ENCODE data around the gene TPM2.
A peak's percentile ranks its signal among the peaks of the same experiment; 100 is the strongest.

TPM2 gene

DNA sequence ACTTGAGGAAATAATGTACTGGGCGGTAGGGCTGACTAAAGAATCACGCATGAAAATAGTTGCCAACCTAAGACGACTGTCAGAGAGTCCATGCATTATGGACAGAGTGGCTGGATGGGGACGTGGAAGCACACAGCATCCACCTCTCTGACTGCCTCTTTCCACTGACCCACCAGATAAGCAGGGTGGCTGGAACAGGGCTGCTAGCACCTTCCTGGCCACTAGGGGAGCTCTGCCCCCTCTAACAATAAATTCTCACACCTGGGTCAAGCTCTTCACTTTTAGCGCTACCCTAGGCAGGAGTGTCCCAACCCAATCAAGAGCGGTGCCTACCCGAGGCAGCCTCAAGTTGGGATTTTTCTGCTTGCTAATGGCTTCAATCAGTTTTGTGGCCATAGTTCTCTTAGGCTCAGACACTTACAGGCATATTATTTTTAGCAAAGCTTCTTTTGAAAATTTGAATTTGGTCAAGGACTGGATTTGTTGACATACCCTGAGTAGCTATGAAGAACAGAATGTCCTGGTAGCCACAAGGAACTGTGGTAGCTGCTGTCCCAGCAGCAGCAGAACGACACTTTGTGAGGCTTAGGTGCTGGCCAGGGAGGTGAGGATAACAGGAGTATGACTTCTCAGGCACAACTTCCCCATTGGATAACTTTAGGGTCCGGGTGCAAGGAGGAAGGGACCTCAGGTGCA, 6.9 kb upstream of the TPM2 start:
- DNase-seq (ENCODE audit: low read depth in 2 of 2), result peak; percentile 23 to 37

DNA sequence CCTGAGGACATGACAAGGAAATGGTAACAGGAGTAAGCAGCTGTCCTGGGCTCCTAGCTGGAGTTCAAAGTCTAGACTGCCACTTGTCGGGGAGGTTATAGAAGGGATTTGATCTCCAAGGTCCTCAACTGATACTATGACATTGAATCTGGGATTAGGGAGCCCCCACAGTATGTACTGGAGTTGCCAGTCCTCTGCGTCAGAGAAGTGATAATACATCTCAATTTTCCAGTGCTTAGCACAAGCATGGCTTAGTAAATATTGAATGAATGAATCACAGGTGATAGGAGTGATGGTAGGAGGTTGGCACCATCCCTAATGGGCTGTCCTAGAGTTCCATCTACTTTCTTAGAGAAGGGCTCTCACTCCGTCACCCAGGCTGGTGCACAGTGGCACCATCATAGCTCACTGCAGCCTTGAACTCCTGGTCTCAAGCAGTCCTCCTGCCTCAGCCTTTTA, 6.2 kb upstream of the TPM2 start:
- no peak for DNase-seq (ENCODE audit: low read depth in 2 of 2)

DNA sequence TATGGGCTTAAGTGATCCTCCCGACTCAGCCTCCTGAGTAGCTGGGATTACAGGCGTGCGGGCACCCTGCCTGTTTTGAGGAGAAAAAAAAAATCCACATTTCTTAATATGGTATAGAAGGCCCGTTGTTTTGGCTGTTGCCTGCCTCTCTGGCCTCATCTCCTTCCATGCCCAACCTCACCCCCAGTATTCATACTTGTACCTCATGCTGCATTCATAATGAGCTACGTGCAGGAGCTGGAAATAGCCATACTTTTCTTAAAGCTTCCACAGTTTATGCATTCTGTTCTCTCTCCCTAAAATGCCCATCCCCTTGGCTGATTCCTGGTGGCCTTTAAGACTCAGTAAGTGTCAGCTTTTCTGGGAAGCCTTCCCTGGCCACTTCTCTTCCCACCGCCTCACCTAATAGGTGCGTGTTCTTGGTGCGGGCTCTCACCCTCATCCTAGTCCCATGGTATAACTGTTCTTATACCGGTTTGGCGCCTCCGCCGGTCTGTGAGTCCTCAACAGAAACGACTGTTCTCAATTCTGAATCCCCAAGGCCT, 2.1 kb upstream of the TPM2 start:
- no peak for DNase-seq (ENCODE audit: low read depth in 2 of 2)

DNA sequence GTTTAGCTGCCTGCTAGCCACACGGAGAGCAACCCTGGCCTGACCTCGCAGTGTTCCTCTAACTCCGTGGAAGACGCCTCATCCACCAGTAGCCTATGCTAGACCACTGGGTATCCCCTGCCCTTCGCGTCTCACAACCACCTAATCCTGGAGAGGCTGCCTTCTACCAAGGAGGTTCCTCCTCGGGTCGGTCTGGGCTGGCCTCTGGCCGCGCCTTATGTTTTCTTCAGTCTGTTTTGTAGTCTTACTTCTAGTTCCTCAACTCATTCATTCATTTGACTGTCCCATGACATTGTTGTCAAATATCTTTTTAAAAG, 1.6 kb upstream of the TPM2 start:
- DNase-seq (ENCODE audit: low read depth in 2 of 2), result no peak

DNA sequence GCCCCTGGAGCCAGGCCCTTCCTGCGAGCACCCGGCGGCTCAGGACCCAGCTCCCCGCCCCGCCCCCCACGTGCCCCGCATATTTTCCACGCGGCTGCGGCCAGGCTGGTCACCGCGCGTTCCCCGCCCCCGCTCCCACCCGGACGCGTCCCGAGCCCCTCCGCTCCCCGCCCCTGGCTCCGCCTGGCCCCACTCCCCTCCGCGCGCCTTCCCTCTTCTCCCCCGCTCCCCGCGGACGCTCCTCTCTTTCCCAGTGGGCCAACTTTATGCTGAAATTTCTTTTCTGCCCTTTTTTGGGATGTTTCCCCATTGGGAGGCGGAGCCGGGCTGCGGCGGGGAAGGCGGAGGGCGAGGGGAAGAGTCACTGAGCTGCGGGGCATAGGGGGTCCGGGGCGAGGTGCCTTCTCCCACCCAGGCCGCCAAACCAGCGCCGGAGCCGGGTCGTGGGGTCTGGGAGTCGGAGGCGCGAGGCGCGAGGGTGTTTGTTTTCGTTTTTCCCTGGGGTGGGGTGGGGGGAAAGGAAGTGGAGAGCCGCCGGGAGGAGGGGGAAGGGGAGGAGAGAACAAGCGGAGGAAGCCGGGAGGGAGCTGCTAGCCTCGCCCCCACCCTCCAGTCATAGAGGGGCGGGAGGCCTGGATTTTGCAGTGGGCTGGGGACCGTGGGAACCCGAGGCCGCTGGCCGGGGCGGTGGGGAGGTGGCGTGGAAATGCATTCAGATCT, 1.0 kb upstream of the TPM2 start:
- peak in 1 of 2 donors; percentile 30 for DNase-seq (ENCODE audit: low read depth in 2 of 2)

DNA sequence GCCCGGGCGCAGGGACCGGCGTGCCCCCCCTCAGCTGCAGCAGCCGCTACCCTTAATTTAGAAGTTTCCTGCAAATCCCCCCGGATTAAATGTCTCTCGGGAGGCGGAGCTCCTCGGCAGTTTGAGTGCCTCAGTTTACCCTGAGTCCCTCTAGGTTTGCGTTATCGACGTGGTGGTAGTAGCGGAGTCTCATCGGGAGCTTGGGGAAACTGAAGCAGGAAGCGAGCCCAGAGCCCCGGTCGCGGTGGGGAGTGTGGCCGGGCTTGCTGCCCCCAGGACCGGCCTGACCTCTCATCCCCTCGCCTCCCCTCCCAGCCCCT, 529 bp upstream of the TPM2 start:
- DNase-seq (ENCODE audit: low read depth in 2 of 2), result no peak

DNA sequence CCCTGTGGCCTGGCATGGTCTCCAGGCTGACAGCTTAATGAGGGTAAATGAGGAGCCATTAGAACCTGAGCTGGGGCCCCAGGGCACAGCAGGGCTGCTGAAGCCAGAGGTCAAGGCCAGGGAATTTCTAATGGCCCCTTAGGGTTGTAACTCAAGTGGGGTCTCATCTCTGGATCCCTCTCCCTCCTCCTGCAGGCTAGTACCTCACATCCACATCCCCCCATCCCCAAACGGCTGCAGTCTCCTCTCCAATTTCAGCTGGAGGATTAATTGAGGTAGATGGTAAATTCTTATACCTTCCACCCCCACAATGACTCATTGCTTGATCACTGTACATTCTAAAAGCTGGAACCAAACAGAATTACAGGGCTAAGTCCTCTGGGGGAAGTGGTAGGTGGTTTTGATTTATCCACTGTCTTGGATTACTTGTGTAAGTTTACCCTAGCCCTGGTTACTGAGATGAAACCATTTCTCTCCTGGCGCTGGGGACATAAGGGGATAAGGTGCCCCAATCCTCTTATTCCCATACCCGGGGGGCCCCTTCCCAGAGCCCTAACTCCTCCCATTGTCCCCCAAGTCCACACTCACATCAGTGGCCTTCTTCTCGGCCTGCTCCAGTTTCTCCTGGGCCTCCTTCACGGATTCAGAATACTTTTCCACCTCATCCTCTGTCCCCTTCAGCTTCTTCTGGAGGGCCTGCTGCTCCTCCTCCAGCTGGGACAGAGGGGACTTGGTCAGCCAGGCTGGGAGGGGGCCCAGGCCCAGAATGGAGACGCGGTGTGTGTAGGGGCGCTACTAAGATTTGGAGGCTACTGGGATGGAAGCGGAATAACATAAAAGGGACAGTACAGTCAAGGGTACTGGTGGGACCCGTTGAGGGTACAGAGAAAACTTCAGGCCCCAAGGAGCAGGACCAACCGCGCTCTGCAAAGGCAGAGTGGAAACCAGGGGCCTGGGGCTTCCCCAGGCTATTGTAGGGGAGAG, 875 bp downstream of the TPM2 start:
- DNase-seq (ENCODE audit: low read depth in 2 of 2), result no peak

DNA sequence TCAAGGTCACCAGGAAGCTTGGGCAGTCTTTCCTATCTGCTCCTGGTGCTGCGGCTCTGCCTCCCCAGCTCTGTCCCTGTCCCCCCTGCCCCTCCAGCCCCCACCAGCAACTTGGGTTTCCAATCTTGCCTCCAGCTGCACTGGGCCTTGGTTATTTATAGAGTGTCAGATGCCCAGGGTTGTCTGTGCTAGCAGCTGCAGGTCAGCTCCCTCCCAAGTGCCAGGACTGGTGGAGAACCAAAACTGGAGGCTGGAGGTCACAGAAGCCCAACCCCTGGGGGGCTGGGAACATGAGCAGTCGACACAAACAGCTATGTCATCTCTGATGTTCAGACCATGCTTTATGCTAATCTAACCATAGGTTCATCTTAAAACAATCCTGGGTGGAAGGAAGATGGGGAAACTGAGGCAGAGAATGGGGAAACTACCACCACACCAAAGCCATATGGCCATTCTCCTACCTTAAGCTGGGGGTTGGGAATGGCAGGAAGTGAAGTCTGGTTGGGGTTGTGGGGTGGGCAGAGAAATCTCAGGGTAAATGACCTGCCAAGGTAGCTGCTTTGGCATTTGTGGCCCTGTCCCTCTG, 1.7 kb downstream of the TPM2 start:
- no peak for DNase-seq (ENCODE audit: low read depth in 2 of 2)

DNA sequence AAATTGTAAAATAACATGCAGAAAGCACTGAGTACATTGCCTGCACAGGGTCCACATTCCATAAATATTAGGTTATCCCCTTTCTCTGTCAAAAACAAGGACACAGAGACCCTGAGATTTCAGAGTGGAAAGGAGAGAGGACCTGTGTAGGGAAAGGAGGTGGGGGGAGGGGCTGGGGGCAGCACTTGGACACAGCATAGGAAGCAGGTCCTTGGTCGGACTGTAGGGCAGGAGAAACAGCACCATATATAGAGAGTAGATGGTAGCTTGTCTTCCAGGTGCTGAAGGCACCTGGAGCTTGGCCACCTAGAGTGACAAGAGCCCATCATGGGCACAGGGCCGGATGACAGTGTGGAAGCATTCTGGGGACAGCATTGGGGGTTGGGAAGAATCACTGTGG, 2.4 kb downstream of the TPM2 start:
- no peak for DNase-seq (ENCODE audit: low read depth in 2 of 2)

DNA sequence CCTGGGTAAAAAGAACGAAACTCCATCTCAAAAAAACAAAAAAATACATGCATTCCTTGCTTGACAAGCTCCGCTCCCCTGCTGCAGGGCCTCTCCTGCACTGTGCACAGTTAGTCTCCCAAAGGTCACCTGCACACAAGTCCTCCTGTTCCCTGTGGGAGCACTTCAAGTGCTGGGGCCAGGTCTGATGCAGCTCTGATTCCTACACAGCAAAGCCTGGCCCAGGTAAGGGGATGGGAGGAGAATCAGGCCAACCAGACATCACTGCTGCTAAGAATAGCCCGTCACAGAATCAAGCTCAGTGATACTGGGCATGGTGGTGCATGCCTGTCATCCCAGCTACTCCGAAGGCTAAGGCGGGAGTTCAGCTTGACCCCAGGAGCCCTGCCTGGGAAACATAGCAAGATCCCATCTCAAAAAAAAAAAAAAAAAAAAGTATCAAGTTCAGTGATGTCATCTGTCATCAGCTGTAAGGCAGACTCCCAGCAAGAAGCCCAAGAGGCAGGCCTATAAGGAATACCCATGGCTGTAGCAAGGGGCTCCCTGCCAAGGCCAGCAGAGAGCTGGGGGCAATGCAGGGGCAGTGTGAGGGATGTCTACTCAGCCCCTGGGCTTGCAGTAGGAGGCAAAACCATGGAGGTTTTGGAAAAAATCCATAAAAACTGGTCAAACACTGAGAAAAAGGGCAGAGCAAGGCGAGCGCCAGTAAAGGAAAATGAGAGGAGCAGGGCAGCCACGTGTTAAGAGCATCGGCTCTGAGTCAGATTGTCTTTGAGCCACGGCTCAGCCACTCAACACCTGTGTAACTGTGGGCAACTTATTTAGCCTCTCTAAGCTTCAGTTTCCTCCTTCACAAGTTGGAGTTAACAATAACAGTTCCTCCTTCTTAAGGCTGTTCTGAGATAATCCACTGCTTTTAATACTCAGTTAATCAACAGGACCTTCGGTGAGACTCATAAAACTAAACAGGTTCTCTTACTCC, 3.2 kb downstream of the TPM2 start:
- DNase-seq (ENCODE audit: low read depth in 2 of 2), result no peak

DNA sequence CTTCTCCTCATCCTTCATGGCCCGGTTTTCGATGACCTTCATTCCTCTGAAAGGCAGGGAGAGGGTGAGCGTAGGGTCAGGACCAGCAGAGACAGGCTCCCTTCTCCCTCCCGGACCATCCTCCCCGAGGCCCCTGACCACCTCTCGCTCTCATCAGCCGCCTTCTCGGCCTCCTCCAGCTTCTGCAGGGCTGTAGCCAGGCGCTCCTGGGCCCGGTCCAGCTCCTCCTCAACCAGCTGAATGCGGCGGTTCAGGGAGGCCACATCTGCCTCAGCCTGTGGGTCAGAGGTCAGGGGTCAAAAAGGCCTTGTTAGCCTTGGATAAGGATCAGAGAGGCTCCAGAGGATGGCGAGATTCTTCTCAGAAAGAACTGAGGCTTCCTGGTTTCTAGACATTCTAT, 4.2 kb downstream of the TPM2 start:
- no peak for DNase-seq (ENCODE audit: low read depth in 2 of 2)

DNA sequence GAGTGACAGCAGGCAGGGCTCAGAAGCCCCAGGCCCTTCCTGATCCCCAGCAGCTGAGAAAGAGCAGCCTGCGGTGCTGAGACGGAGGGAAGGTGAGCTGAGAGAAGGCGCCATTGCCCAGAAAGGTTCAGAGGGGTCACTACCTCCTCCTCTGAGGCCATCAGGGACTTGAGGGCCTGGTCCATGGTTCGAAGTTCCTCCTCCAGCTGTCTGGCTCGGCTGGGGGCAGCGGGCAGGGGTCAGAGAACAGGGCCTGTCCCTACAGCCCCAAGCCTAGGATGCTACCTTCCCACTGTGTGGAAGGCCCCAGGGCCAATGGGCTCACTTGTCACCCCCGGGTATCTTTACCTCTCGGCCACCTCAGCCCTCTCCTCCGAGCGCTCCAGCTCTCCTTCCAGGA, 4.8 kb downstream of the TPM2 start:
- no peak for DNase-seq (ENCODE audit: low read depth in 2 of 2)

DNA sequence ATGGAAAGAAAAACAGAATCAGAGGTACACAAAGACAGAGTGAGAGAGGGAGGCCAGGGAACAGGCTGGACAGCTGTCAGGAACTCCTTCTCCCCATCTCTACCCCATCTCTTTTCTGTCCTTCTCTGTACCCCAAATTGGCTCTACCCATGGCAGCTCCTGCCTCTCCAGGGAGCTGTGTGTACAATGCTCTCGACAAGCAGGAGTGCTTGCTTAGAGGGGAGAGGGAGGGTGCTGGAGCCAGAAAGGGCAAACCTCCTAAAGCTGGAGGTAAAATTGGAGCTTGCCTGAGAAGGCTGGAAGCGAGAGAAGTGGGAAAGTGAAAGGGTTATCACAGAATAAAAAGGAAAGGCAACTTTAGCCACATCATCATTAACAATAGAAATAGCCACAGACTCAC, 6.4 kb downstream of the TPM2 start:
- no peak for DNase-seq (ENCODE audit: low read depth in 2 of 2)

DNA sequence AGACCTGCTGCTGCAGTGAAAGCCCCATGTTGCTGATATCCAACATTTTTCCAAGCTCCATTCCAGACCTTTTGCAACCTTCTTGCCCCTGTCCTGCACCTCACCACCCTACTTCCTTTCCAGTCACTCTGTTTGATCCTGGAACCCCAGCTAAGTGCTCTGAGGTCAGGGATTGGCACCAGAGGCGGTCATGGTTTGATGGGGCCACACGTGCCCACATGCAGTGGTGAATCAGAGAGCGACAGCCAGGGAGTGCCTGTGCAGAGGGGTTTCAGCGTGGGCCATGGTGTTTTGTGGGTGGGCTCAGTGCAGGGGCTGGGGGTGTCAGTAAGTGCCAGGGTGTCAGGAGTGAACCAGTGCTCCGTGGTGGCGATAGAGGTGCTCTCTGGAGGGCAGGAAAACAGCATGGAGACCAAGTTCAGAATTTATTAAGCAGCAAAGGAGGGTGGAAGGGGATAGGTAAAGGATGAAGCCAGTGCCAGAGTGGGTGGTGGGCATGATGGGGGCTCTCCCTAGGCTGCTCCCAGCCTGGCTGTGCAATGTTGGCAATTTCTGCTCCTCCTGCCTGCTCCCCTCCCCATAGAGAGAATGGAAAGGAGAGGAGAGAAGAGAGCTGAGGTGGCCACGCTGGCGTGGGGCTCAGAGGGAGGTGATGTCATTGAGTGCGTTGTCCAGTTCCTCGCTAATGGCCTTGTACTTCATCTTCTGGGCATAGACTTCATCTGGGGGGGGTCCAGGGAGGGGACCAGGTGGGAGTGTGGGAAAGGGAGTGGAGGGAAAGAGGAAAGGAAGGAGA, 7.0 kb downstream of the TPM2 start:
- no peak for DNase-seq (ENCODE audit: low read depth in 2 of 2)

DNA sequence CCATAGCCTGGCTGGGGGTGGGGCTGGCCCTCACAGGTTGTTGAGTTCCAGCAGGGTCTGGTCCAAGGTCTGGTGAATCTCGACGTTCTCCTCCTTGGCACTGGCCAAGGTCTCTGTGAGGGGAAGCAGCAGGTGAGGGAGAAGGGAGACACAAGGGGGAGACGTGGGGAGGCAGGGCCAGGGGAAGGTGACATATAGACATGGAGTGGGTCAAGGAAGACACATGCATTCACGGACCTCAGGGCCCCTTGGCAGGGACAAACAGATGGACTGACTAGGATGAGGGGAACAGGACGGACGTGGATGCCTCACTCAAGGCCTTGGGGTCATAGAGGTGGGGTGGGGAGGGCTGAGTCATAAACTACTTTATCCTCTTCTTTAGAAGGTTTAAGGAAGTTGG, 7.7 kb downstream of the TPM2 start:
- no peak for DNase-seq (ENCODE audit: low read depth in 2 of 2)

DNA sequence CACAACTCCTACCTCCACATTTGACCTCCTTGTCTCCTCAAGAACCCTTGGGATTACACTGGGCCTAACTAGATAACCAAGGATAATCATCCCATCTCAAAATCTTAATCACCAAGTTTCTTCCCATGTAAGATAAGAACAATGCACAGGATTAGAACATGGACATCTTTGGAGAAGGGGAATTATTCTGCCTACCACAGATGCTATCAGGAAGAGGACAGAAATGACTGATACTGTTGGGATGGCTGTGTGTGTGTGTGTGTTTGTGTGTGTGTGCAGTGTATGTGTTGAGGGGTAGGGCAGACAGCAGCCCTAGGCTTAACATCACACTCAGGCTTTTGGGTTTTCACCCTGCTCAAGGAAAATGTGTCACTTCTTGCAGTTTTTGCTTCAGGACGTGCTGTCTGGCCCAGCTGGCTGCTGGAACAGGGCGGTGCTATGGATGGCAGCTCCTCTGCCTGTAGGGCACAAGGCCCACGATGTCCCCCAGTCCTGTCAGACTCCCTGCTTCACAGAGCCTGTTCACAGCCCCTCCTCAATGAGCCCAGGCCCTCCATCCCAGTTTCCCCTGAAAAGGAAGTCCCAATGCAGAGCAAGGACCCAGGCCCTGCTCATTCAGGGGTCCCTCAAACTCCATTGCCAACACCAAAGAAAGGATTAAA, 8.3 kb downstream of the TPM2 start:
- DNase-seq (ENCODE audit: low read depth in 2 of 2), result no peak

DNA sequence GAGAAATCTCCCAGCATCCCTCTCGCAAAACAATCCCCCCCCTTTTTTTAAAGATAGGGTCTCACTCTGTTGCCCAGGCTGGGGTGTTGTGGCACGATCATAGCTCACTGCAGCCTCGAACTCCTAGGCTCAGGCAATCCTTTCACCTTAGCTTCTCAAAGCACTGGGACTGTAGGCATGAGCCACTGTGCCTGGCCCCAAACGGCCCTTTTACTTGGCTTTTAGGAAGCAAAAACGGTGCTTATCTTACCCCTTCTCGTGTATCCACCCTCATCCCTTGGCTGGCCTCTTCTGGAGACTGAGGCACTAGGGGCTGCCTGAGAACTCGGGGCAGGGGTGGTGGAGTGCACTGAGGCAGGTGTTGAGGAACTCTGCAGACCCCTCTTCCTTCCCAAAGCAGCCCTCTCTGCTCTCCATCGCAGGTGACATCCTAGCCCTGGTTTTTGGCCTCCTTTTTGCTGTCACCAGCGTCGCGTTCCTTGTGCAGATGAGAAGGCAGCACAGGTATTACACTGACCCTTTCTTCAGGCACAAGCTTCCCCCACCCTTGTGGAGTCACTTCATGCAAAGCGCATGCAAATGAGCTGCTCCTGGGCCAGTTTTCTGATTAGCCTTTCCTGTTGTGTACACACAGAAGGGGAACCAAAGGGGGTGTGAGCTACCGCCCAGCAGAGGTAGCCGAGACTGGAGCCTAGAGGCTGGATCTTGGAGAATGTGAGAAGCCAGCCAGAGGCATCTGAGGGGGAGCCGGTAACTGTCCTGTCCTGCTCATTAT, 9.2 kb downstream of the TPM2 start:
- no peak for DNase-seq (ENCODE audit: low read depth in 2 of 2)

DNA sequence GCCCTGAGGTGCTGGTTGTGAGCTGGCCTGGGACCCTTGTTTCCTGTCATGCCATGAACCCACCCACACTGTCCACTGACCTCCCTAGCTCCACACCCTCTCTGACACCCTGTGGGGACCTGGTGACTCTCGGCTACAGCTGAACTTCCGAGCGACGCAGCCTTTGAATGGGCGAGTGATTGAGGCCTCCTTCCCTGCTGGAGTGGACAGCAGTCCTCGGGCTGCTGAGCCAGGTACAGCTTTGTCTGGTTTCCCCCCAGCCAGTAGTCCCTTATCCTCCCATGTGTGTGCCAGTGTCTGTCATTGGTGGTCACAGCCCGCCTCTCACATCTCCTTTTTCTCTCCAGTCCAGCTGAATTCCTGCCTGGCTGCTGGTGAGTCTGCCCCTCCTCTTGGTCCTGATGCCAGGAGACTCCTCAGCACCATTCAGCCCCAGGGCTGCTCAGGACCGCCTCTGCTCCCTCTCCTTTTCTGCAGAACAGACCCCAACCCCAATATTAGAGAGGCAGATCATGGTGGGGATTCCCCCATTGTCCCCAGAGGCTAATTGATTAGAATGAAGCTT, 9.9 kb downstream of the TPM2 start:
- no peak for DNase-seq (ENCODE audit: low read depth in 2 of 2)
